ENCODE measurements around the gene CCR8. TPM values are rescaled to one million over a fixed set of nuclear protein-coding genes. Genes with fewer than 3 reads are reported as not detected.
"Not testable (repeated sequence)": the region's sequence is repeated elsewhere in the genome, so short reads cannot be mapped to it uniquely, and the experiment has no call there.

Gene CCR8
- total RNA-seq, 1 donor from 2014 or later = not detected

- Mint-ChIP-seq H3K27ac (ENCODE audit: unreplicated experiment) (no peak overlapping the region), H3K27me3 (ENCODE audit: low read depth) (peaks cover 27% of the 10 kb centered on the region), H3K9me3 (no peaks in the 10 kb centered on the region), H3K4me1 (no peaks in the 10 kb centered on the region), H3K4me3 (no peak overlapping the region), H3K36me3 (ENCODE audit: low read depth) (no peaks in the 10 kb centered on the region)
- TF ChIP-seq, protein P1, sequence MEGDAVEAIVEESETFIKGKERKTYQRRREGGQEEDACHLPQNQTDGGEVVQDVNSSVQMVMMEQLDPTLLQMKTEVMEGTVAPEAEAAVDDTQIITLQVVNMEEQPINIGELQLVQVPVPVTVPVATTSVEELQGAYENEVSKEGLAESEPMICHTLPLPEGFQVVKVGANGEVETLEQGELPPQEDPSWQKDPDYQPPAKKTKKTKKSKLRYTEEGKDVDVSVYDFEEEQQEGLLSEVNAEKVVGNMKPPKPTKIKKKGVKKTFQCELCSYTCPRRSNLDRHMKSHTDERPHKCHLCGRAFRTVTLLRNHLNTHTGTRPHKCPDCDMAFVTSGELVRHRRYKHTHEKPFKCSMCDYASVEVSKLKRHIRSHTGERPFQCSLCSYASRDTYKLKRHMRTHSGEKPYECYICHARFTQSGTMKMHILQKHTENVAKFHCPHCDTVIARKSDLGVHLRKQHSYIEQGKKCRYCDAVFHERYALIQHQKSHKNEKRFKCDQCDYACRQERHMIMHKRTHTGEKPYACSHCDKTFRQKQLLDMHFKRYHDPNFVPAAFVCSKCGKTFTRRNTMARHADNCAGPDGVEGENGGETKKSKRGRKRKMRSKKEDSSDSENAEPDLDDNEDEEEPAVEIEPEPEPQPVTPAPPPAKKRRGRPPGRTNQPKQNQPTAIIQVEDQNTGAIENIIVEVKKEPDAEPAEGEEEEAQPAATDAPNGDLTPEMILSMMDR (conservative IDR thresholded peaks at IDR 0.05) = no peak
- DNase-seq (ENCODE audit: low read depth, low spot score) = no peak
Measured at GRCh38 chr3:39349080-39349479, 19.6 kb downstream of the CCR8 start.

DNA sequence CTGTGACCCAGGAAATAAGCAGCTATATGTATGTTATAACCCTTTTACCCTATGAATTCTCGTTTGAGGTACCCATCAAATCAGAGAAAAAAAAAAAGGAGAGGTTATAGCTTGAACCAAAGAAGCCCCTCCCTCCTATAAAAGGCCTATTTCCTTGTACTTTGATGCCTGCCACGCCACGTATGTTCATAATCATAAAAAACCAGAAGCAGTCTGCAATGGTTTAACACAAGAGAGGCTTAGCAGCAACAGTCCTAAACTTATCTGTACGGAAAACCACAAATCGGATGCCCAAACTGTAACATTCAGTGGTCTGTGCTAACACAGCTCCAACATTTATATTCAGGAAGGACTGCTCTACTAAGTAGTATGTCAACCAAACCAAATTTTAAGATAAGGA, 21.2 kb downstream of the CCR8 start:
- no peaks in the 10 kb centered on the region for H3K9me3 Mint-ChIP-seq

DNA sequence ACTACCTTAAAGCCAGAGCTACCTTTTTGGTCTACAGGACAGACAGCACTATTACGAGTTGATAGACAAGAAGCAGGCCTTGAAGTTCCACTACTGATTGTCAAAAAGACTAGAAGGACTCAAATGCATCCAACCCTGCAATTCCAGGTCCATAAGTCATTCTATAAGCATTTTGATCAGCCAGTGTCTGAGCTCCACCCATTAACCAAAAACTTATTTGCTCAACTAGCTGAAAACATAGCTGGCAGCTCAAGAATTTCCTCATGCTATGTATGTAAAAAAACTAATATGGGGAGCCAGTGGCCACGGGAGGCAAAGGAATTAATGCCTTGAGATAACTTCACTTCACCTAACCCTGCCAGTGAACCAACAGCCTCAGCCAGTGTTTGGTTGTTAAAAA, 21.6 kb downstream of the CCR8 start:
- H3K27me3 Mint-ChIP-seq (ENCODE audit: low read depth) = peaks cover 32% of the 10 kb centered on the region
- H3K27ac Mint-ChIP-seq (ENCODE audit: unreplicated experiment); DNase-seq (ENCODE audit: low read depth, low spot score); H3K36me3 Mint-ChIP-seq (ENCODE audit: low read depth); H3K4me3 Mint-ChIP-seq; H3K4me1 Mint-ChIP-seq; H3K9me3 Mint-ChIP-seq: not testable (repeated sequence)

More for the DNA sequence above, 21.2 kb downstream of the CCR8 start:
- TF ChIP-seq, protein P1 (conservative IDR thresholded peaks at IDR 0.05) = no peak
- Mint-ChIP-seq H3K27ac (ENCODE audit: unreplicated experiment) (no peak overlapping the region), H3K36me3 (ENCODE audit: low read depth) (no peaks in the 10 kb centered on the region), H3K4me3 (no peak overlapping the region), H3K4me1 (no peaks in the 10 kb centered on the region), H3K27me3 (ENCODE audit: low read depth) (peaks cover 32% of the 10 kb centered on the region)
- DNase-seq (ENCODE audit: low read depth, low spot score) = no peak

- not testable (repeated sequence) for H3K4me1 Mint-ChIP-seq; H3K9me3 Mint-ChIP-seq; DNase-seq (ENCODE audit: low read depth, low spot score); H3K27ac Mint-ChIP-seq (ENCODE audit: unreplicated experiment); H3K4me3 Mint-ChIP-seq; H3K36me3 Mint-ChIP-seq (ENCODE audit: low read depth)
- peaks cover 29% of the 10 kb centered on the region for H3K27me3 Mint-ChIP-seq (ENCODE audit: low read depth)
Measured at GRCh38 chr3:39353168-39353927, 23.8 kb downstream of the CCR8 start.

GRCh38 chr3:39358333-39358732, 28.8 kb downstream of the CCR8 start:
- H3K36me3 Mint-ChIP-seq (ENCODE audit: low read depth) = no peaks in the 10 kb centered on the region
- H3K27ac Mint-ChIP-seq (ENCODE audit: unreplicated experiment) = no peak overlapping the region
- TF ChIP-seq, protein P1 (conservative IDR thresholded peaks at IDR 0.05) = no peak
- DNase-seq (ENCODE audit: low read depth, low spot score) = no peak
- H3K9me3 Mint-ChIP-seq = no peaks in the 10 kb centered on the region
- H3K4me3 Mint-ChIP-seq = no peak overlapping the region
- H3K27me3 Mint-ChIP-seq (ENCODE audit: low read depth) = peaks cover 31% of the 10 kb centered on the region
- H3K4me1 Mint-ChIP-seq = no peaks in the 10 kb centered on the region

GRCh38 chr3:39361252-39361927, 31.9 kb downstream of the CCR8 start:
- TF ChIP-seq, protein P1 (conservative IDR thresholded peaks at IDR 0.05) = no peak
- Mint-ChIP-seq H3K4me1 (no peaks in the 10 kb centered on the region), H3K4me3 (no peak overlapping the region), H3K9me3 (no peaks in the 10 kb centered on the region), H3K27me3 (ENCODE audit: low read depth) (peaks cover 47% of the 10 kb centered on the region), H3K36me3 (ENCODE audit: low read depth) (no peaks in the 10 kb centered on the region), H3K27ac (ENCODE audit: unreplicated experiment) (no peak overlapping the region)
- DNase-seq (ENCODE audit: low read depth, low spot score) = no peak
